ENCODE measurements around the gene PRR36.

Gene PRR36

DNA sequence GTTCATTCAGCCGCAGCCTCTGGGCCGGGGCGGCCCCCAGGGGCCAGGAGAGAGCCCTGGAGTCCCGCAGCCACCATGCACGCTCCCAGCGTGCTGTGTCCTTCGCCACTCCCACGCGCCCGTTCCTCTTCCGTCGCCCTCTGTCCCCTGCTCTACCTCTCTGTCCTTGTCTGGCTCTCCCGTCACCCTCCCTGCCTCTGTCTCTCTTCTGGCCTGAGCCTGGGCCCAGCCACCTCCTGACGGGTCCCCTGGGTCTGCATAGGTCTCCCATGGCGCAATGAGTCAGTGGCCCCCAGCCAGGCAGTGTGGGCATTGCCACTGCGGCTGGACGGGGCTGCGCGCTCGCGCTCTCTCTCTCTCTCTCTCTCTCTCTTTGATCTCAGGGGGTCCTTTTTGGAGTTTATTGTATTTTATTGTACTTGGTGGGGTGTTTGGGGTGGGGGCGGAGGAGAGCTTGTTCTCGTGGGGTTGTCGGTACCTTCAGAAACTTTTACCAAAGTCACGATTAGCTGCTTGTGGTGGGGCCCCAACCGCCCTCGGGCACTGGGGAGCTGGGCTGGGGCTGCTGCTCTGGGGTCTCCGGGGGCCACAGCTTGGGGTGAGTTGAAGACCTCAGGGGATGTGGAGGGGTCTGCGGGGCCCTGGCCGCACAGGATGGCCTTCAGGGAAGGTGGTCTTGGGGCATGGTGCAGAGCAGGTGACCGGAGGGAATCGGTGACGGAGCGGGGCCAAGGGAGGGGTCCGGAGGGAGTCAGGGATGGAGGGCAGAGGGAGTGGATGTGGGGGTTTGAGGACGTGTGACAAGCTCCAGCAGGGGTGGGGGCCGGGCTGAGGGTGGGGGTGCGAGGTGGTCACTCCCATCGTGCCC lies 38.7 kb upstream of the PRR36 start:
- DNase-seq: no peak

DNA sequence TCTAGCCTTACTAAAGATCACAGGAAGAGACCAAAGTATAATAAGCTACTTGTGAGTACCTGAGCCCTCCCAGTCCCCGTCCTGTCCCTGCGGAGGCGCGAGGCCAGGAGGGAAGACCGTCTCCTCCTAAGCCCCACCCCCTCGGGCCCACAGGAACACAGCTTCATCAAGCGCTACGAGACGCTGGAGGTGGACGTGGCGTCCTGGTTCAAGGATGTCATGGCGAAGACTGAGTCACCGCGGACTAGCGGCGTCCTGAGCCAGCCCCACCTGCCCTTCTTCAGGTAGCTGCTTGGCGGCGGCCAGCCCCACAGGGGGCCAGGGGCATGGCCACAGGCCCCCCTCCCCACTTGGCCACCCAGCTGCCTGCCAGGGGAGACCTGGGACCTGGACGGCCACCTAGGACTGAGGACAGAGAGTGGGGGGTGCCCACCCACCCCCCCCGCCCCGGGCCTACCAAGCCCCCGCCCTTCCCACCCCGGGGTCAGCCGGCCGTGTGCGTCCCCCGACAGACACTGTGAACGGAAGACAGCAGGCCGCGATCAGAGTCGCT lies 38.0 kb upstream of the PRR36 start:
- no peak for DNase-seq

DNA sequence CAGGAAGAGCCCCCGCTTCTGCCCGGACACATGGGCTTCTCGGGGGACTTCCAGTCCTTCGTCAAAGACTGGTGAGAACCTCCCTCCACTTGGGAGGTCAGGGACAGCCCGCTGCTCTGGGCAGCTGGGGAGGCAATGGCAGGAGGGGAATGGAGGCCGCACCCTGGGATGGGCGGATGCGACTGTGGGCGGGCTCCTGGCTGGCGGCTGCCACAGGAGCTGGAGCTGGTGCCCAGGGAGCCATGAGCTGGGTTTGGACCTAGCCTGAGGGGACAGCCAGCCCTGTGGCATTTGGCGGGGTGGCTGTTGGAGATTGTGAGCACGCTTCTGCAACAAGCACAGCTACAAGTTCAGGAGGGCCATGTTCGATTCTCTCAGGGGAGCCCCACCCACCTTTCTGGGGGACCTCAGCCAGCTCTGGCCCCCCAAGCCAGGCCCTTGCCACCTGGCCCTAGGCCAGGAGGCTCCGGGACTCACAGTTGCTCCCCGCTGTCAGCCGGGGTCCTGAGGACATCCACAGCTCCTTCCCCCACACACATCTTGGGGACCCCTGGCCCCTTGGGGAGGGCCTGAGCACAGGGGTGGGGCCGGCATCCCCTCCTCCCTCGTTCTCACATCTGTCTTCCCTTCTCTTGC lies 37.4 kb upstream of the PRR36 start:
- no peak for DNase-seq

DNA sequence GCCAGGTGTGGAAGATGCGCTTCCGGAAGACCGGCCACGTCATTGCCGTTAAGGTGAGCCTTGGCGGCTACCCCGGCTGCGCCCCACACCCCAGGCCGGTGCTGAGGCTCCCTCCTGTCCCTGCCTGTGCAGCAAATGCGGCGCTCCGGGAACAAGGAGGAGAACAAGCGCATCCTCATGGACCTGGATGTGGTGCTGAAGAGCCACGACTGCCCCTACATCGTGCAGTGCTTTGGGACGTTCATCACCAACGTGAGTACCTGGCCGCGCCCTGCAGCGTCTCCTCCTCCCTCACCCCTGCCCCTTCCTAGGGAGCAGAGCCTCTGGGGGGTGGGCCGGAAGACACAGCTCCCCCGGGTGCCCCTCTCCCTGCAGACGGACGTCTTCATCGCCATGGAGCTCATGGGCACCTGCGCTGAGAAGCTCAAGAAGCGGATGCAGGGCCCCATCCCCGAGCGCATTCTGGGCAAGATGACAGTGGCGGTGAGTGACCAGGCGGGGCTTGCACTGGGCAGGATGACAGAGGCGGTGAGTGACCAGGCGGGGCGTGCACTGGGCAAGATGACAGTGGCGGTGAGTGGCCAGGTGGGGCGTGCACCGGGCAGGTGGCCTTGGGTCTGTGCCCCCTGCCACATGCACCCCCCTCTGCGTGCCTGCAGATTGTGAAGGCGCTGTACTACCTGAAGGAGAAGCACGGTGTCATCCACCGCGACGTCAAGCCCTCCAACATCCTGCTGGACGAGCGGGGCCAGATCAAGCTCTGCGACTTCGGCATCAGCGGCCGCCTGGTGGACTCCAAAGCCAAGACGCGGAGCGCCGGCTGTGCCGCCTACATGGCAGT lies 36.4 kb upstream of the PRR36 start:
- DNase-seq: no peak

DNA sequence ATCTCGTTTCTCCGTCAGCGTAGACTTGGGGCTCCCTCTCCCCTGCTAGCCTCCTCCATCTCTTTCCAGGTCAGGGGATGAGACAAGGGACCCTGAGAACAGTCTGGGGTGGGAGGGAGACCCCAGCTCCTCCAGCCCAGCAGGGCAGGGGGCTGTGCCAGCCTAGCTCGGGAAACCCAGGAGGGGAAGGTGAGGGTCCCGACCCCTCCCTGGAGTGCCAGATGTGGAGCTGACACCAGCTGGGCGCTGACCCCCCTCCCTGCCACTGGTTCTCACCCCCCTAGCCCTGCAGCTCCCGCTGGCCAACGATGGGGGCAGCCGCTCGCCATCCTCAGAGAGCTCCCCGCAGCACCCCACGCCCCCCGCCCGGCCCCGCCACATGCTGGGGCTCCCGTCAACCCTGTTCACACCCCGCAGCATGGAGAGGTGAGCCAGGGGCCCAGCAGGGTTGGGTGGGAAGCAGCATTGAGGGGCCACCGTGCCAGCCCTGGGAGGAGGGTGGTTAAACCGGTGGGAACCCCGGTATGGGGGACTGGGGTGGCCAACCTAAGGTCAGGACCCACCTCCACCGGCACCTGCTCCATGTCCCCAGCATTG lies 35.4 kb upstream of the PRR36 start:
- no peak for DNase-seq

DNA sequence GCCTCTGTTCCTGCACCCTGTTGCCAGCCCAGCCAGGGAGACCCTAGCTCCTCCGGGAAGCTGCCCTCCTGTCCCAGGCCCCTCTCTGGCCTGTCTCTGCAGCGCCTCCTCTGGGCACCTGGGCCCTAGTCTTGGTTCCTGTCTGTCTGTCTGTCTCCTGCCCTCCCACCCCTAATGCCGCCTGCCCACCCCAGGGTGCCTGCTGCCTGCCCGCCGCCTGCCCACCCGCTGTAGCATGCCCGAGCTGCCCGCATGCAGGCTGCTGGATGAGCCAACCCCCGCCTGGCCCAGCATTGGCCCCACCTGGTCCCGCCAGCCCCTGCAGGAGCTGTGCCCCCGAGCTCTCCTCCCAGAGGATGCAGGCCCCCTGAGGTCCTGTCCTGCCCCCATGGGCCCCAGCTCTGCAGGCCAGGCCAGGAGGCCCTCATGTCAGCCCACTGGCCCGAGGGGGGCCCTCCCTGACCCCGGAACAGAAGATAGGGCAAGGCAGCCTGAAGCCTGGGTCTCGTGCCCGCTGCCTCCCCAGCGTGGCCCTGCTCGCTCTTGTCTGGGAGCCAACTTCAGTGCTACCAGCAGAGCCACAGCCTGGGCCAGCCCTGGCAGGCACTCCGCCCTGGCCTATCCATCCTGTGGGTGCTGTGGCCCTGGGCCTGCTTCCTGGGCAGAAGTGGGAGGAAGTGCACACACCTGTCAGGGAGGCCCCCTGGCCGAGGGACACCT lies 34.7 kb upstream of the PRR36 start:
- DNase-seq: no peak

DNA sequence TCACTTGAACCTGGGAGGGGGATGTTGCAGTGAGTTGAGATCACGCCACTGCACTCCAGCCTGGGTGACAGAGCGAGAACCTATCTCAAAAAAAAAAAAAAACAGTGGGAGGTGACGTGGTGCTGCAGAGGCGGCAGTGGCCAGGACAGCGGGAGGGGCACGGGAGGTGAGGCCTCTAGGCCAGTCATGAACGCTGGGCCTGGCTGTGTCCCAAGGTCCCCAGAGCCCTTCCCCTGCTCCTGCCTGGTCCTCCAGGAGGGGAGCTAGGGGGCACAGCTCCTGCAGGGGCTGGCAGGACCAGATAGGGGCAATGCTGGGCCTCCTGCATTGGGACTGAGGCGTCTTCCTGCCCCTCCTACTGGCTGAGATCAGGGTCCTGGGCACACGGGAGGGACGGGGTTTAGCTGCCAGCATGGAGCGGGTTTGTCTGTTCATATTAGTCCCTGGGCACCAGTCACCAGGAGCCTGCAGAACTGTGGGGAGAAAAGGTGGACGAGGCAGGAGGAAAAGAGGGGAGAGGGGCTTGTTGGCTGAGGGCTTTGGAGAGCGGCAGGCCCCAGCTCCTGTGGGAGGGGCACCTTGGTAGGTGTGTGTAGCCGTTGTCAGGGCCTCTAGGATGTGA lies 34.0 kb upstream of the PRR36 start:
- DNase-seq: no peak

DNA sequence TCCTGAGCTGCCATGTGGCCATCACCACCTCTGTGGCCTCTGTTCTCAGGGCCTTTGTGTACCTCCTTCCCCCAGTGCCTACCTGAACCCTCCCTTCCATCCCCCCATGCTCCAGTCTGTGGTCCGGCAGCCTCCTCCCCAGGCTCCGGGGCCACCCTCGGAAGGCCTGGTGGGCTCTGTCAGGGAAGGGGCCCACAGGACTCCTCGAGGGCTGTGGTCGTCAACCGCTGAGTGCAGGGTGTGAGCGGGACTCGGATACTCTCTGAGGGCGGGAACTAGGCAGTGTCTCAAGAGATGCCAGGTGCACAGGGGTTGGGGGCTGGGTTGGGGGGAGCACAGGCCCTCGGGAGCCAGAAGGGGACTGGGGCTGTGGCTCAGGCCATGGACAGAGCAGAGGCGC lies 33.4 kb upstream of the PRR36 start:
- no peak for DNase-seq

DNA sequence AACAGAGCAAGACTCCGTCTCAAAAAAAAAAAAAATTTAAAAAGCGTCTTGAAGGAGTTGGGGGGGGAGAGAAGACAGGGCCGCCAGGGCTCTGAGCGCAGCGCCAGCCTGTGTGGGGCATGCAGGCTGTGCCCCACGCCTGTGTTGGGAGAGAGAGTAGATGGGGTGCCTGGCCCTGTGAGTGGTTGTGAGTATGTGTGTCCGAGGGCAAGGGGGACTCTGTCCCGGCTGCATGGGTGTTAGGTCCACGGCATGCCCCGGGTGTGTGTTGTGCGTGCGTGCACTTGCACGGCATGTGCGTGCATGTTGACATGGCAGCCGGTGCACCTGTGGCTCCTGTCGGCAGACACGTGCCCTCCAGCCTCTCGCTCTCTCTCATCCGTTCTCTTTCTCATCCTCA lies 32.9 kb upstream of the PRR36 start:
- no peak for DNase-seq

DNA sequence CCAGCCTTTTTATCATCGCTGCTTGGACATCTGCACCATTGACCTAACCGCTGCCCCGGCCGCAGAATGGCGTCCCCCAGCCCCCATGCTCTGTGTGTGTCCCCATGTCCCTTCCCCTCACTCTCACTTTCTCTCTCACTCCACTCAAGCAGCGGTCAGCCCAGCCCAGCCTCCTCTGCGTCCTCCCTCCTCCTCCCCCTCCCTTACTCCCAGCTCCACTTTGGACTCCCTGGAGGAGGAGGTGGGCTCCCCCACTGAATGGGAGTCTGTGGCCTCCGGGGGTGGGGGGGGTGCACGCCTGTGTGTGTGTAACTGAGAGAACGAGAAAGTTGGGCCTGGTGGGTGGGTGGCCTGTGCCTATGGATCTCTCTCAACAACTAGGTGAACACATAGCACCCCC lies 31.7 kb upstream of the PRR36 start:
- DNase-seq: no peak

DNA sequence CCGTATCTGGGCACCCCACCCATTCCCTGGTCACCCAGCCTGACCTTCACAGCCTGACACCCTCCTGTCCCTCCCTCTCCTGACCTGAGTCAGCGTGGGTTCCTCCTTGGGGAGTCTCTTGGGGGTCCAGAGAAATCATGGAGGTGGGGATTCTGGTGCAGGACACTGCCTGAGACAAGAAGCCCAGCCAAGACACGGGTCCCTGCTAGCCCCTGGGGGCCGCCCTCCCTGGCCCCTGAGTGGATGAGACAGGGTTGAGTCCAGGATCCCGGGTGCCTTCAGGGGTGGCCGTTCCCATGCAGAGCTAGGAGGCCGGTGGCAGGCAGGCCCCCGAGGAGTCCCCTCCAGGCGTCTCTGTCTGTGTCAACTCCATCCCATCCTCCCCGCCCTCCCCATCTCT lies 31.1 kb upstream of the PRR36 start:
- DNase-seq: no peak

DNA sequence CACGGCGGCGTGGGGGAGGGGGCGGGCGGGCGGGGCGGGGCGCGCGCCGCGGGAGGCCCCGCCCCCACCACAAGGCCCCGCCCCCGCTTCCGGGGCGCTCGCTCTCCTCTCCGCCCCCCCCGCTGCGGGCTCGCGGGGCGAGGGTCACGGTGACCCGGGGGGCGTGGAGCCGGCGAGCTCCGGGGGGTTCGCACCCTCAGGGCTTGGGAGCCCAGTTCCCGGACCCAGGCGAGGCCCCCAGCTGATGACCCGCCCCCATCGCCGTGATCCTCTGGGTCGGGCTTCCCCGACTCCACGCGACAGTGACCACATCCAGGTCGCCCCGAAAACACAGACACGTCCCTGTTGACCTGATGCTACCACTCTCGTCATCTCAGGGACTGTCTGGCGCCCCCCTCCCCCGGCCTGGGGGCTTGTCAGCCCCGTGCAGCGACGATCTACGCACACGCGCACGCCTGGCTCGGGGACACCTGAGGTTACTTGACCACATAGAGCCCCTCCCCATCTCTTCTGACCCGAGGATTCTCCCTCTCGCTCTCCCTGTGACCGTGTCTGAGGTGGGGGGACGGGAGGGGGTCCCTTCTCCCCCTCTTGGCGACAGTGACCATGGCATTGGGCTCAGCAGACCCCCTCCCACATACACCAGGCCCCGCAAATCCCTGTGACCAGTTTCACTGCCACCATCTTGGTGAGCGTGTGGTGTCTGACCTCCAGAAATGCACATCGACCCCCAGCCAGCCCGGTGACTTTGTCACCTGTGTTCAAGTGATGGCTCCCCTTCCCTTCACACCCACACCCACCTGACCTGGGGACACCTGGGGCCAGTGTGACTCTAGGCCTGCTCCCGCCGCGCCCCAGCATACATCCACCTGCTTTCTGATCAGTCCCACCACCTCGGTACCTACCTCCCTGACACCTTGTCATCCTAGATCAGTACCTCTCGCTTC lies 30.2 kb upstream of the PRR36 start:
- DNase-seq: peak; percentile 65

DNA sequence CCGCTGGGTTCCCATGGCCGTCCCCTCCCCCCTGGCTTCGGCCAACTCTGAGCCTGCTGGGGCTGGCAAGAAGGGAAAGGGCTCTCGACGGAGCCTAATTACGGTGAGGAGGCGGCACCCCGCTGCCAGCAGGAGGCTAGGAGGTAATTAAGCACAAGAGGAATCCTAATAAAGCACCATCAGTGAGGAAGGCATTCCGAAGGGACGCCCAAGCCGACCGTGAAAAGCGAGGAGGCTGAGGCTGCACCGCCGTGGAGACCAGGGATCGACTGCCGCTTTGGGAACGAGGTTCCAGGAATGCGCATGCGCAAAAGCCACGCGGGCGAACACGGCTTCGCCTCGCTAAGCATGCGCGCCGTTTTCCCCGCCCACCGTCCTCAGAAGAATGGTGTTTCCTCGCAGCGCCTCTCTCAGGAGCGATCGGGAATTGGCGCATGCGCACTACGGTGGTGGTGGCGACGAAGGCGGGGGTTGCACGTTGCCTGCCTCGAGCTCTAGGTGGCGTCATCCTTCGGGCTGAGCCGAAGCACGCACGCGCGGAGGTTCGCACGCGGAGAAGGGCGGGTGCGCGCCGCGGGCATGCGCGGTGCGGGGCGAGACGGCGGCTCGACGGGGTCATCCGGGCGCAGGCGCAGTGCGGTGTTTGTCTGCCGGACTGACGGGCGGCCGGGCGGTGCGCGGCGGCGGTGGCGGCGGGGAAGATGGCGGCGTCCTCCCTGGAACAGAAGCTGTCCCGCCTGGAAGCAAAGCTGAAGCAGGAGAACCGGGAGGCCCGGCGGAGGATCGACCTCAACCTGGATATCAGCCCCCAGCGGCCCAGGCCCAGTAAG lies 29.3 kb upstream of the PRR36 start, which contains the start of gene MAP2K7:
MAP2K7 (plus strand) TSS at position 634 of the 830 bp plus-strand sequence; CDS start at position 702, 68 bp downstream.
- peak; percentile 100 for DNase-seq

DNA sequence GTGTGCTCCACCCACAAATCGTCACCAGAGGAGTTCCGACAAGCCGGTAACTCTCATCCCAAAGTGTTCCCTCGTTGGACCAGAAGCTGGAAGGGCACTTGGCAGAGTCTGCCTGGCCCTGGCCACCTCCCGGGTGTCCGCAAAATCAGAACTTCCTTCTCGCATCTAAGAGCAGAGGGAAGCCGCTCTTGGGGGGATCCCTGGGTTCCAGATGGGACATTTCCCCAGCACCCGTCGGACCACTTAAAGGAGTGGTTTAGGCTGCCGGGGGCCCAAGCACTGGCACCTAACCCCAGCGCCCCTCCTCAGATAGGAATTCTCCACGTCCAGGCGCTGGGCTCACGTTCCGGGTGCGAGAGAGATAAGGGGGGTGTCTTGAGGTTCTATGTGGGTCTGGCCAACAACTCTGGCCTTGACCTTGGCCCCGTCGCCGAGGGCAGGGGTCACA lies 28.6 kb upstream of the PRR36 start:
- DNase-seq: no peak

DNA sequence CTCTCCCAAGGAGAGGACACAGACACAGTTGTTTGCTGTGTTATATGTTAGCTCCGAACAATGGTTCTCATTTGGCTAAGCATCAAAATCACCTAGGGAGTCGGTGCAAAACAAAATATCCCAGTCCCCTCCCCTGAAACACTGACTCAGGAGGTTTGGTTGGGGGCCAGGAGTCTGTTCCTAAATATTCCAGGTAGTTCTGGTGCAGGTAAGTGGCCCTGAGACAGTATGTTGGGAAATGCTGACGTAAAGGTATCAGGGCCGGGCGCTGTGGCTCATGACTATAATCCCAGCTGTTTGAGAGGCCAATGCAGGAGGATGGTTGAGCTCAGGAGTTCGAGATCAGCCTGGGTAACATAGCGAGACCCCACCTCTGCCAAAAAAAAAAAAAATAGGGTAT lies 27.1 kb upstream of the PRR36 start:
- DNase-seq: no peak

DNA sequence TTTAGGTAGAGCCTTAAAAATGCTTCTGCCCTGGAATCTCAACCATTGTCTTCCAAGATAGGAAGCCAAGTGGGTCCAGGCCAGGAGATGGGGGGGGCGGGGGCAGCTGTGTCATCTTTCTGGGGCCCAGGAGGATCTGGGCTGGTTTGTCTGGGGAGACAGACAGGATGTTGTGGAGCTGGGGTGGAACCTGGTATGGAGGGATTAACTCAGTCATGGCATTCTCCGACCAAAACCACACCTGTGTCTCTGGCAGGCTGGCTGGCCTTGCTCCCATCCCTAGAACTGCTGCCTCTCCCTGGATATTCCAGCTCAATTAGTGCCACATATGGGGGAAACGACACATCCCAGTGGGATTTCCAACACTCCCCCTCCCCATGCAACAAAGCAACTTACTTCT lies 26.7 kb upstream of the PRR36 start:
- DNase-seq: no peak

DNA sequence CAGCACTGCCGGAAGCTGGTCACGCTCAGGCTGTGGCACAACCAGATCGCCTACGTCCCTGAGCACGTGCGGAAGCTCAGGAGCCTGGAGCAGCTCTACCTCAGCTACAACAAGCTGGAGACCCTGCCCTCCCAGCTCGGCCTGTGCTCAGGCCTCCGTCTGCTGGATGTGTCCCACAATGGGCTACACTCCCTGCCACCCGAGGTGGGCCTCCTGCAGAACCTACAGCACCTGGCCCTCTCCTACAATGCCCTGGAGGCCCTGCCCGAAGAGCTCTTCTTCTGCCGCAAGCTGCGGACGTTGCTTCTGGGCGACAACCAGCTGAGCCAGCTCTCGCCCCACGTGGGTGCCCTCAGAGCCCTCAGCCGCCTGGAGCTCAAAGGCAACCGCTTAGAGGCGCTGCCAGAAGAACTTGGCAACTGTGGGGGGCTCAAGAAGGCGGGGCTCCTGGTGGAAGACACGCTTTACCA lies 26.2 kb upstream of the PRR36 start:
- DNase-seq: no peak

DNA sequence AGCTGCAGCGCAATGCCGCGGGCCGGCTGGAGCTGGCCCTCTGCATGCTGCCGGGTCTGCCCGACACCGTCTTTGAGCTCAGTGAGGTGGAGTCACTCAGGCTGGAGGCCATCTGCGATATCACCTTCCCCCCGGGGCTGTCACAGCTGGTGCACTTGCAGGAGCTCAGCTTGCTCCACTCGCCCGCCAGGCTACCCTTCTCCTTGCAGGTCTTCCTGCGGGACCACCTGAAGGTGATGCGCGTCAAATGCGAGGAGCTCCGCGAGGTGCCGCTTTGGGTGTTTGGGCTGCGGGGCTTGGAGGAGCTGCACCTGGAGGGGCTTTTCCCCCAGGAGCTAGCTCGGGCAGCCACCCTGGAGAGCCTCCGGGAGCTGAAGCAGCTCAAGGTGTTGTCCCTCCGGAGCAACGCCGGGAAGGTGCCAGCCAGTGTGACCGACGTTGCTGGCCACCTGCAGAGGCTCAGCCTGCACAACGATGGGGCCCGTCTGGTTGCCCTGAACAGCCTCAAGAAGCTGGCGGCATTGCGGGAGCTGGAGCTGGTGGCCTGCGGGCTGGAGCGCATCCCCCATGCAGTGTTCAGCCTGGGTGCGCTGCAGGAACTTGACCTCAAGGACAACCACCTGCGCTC lies 25.7 kb upstream of the PRR36 start:
- no peak for DNase-seq

DNA sequence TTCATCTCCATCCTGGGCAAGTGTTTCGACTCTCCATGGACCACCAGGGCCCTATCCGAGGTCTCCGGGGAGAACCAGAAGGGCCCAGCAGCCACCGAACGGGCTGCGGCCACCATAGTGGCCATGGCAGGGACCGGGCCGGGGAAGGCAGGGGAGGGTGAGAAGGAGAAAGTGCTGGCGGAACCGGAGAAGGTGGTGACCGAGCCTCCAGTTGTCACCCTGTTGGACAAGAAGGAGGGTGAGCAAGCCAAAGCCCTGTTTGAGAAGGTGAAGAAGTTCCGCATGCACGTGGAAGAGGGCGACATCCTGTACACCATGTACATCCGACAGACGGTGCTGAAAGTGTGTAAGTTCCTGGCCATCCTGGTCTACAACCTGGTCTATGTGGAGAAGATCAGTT lies 24.8 kb upstream of the PRR36 start:
- no peak for DNase-seq
